Retina (tissue), 1 donor: Measurements from ENCODE around the gene FGF2.
"Not testable (repeated sequence)": the region's sequence is repeated elsewhere in the genome, so short reads cannot be mapped to it uniquely, and the experiment has no call there.

ENCODE experiments used
- DNase-seq: peaks from one replicate; pipeline ENCODE4 v3.0.0-alpha.2; 2016

Gene FGF2

DNA sequence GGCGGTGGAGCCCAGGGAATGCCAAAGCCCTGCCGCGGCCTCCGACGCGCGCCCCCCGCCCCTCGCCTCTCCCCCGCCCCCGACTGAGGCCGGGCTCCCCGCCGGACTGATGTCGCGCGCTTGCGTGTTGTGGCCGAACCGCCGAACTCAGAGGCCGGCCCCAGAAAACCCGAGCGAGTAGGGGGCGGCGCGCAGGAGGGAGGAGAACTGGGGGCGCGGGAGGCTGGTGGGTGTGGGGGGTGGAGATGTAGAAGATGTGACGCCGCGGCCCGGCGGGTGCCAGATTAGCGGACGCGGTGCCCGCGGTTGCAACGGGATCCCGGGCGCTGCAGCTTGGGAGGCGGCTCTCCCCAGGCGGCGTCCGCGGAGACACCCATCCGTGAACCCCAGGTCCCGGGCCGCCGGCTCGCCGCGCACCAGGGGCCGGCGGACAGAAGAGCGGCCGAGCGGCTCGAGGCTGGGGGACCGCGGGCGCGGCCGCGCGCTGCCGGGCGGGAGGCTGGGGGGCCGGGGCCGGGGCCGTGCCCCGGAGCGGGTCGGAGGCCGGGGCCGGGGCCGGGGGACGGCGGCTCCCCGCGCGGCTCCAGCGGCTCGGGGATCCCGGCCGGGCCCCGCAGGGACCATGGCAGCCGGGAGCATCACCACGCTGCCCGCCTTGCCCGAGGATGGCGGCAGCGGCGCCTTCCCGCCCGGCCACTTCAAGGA, at the start of gene FGF2:
Gene FGF2, plus strand, starts transcription at position 279 of the 705 bp plus-strand sequence. Its CDS starts 344 bp downstream, at position 623.
- DNase-seq = peak; percentile 76

DNA sequence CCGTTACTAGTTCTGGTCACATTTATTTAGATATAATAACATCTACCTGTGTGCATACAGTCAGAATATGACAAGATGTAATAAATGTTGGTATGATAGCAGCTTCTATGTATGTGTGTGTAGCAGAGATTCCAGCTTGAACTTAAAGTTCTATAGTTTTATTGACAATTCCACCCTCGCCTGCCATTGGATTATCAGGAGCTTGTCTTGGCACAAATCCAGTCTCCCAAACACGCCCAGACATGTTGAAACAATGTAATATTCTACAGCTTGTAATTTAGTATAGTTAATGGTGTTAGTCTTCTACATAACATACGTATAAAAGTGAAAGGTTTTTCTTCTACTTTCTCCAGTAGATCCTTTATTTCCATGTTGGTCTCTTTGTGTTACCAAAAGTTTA, 49.7 kb upstream of the FGF2 start:
- no peak for DNase-seq

DNA sequence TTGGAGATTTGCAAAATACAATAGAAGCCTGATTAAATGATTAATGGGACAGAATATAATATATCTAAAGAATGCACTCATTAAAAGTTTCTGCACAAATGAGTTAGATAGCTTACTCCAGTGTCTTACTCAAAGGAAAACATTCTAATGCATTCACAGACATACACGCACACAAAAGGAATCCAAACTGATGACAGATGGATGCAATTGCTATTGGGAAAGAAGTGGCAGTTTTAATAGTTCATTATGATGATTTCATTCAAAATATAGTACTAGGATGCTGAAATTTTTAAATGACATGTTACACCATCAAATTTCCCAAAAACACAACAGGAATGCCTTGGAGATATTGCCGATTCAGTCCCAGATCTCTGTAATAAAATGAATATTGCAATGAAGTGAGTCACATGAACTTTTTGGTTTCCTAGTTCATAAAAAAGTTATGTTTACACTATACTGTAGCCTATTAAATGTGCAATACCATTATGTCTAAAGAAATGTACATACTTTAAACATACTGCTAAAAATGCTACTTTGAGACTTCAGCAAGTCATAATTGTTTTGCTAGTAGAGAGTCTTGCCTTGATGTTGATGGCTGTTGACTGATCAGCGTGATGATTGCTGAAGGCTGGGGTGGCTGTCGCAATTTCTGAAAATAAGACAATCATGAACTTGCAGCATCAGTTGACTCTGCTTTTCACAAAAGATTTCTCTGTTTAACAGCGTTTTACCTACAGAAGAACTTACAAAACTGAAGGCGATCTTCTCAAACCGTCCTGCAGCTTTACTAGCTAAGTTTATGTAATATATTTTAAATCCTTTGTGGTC, 48.6 kb upstream of the FGF2 start:
- peak; percentile 36 for DNase-seq

DNA sequence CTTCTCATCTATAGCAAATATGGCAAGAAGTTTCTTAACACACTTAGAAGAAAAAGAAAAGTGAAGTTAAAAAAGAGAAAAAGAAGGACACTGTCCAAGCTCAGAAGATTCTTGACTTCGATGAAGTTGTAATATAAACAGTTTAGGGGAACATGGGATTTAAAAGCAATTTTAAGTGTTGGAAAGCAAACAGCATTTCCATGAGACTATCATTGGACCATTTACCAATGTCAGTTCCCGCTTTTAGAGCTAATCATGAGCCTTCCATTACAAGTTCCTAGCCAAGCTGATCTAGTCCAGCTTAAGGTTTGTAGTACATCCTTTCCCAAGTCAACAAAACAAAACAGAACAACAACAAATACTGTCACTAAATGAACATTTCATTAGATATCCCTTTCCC, 45.1 kb upstream of the FGF2 start:
- DNase-seq = no peak

DNA sequence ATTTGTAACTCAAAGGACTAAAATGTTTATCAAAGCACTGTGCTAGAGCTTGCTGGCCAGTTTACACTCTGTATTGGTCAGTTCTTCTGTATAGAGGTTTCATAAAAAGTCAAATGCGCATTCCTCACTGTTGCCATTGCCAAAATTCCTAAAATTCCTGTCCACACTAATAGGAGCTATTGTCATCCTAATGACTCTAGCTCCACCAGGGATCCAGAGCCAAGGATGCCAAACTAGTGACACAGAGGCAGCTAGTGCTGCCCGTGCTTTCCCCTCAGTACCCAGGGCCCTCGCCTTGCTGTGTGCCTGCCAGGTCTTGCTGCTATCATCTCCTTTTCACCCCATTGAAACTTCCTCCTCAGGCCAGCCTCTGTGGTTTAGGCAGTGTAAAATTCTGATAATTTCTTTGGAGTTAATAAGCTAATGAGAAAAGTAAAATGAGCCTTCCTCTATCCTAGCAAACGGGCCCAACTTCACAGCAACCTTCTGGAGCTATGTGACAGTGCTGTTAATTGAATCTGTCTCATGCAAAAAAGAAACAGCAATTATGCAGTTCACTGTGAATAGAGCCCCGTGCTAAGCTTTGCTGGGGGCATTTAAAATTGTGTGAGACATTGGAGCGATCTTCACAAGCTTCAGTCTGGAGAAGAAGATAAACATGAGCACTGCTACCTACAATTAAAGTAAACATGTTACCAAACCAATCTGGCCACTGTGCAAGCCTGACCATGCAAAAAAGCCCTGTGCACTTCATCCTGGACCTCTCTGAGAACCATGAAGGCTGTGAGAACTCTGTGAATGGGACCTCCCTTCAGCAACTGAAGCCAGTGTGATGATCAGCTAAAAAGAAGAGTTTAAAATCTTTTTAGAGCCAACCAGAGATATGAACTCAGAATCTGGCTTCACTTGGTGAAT, 43.1 kb upstream of the FGF2 start:
- DNase-seq = peak; percentile 51

DNA sequence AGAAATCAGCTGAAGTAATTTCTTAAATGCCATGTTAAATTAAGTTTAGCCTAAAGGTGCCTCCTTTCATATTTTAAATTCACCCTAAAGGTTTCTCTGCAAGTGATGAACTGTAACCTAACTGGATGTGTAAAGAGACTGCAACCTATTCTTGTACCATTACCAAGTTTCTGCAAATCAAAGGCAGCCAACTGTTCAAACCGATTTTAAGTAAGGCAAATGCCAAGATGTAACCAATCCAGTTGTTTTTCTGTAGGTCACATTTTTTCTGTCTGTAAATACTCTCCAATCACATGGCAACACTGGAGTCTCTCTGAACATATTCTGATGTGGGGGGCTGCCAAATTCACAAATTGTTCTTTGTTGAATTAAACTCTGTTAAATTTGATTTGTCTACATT, 42.4 kb upstream of the FGF2 start:
- DNase-seq = no peak

DNA sequence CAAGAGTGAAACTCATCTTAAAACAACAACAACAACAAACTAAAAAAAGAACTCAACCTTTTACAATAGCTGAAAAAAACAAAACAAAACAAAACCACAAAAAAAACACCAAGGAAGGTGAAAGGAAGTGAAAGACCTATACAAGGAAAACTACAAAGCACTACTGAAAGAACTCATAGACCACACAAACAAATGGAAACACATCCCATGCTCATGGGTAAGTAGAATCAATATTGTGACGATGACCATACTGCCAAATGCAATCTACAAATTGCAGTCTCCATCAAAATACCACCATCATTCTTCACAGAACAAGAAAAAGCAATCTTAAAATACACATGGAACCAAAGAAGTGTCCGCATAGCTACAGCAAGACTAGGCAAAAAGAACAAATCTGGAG, 41.5 kb upstream of the FGF2 start:
- DNase-seq = no peak

DNA sequence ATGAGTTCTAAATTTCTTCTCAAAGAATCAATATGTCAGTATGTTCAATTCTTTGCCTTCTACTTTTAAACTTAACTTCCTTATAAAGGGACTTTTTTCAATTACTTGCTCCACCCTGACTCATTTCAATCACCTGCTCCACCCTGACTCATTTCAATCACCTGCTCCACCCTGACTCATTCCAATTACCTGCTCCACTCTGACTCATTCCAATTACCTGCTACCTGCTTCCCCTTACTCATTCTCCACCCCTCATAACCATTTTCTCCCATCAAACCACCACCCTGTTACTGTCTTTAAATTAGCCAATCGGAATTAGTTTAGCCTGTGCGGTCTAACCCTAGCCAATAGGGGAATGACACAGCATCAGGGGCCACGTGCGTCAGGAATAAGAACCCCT, 40.3 kb upstream of the FGF2 start:
- DNase-seq = not testable (repeated sequence)

DNA sequence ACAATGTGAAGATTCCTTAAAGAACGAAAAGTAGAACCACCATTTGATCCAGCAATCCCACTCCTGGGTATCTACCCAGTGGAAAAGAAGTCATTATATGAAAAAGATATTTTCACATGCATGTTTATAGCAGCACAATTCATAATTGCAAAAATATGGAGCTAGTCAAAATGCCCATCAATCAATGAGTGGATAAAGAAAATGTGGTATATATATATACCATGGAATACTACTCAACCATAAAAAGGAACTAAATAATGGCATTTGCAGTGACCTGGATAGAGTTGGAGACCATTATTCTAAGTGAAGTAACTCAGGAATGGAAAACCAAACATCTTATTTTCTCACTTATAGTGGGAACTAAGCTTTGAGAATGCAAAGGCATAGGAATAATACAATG, 39.7 kb upstream of the FGF2 start:
- DNase-seq = not testable (repeated sequence)

DNA sequence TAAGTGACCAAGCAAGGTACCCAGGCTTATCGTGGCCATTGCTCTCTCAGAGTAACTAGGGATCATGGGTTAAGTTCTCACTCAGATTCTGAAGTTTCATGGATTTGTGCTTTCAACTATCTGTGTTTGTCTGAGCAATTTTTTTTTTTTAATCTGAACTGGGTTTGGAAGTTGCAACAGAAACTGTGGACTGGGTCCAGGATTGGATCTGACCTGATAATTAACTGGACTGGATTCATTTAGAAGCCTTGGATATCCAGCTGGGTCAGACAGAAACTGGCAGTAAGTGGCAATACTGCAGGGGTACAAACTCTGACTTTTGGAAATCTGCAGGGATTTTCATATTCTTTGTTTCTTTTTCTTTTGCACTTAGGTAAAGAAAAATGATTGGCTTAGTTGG, 38.7 kb upstream of the FGF2 start:
- DNase-seq = no peak

DNA sequence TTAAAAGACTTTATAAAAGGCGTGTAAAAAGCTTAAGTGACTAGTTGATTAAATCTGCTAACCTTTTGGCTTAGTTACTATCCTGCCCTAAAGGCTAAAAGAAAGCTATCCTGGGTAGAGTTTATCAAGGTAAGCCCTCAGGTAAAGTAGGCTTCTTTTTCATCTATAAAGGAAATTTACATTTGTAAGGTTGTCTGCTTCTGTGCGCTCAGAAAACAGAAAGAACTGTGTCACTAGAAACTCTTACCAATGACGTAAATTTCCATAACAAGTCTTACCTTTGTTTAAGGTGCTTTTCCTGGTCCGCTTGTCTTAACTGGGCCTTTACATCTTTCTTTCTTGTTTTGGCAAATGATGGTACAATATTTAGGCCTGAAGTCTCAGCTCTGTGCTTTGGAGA, 37.7 kb upstream of the FGF2 start:
- no peak for DNase-seq

DNA sequence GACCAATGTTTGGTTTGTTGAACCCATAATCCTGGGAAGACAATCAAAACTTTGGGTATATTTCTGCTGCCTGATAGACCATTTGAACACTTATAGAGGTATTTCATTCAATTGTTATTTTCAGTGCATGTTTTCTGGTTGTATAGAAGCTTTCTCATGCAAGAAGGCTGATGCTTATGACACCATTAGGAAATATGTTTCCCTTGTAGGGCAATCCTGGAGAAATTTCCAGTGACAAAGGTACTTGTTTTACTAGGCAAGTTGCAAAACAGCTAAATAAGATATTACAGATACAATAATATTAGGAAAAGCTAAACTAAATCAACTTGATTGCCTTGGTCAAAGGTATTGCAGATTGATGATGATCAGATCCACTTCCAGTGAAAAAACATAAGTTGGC, 32.8 kb upstream of the FGF2 start:
- DNase-seq = no peak

DNA sequence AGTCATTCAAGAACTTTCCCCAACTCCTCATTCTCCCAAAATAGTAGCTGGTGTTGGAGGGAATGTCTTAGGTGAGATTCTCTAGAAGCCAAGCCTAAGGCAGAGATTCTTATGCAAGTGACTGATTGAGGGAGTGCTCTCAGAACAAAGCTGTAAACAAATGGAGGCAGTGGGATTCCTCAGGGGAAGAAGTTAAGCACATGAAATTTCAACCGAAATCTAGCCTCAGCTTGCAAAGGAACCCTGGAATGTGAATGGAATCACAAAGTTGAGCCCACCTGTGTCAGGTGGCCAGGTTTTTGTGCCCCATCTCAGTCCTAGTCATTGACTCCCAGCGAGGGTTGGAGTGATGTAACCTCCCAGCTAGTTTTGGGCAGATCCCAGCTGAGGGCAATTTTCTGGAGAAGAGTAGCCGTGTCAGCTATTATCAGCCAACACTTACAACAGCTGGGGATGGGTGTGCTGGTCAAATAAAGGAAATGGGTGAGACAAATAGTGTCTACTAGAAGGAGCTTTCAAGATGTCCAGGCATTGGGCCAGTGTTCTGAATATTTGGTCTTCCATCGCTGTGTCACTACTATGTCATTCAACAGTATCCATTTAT, 29.7 kb upstream of the FGF2 start:
- no peak for DNase-seq

DNA sequence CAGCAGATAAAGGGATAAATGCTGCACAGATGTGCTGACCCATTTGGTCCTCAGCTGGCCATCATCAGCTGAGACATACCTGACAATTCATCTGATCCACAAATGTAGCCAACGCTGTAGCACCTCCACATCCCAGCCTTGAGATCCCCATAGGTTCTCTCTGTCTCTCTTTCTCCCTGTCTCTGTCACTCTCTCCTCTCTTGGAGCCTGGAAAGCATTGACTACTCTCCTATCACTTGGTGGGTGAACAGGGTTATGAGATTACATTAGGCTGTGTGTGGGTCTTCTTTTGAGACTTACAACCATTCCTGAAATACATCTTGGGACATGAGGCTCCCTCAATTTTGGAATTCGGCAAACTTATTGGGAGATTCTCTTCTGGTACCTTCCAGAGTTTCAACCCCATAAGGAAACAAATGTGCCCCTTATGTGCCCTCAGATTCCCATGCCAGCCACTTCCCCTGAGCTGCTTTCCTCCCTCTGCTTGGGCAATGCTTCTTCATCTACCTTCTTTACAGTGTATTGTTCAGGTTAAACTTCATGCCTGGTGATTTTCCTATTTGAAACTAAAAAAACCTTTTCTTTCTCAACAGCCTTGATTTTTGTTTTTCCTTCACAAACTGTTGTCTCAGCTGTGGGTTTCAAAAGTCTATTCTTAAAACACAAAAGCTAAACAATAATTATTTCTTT, 29.1 kb upstream of the FGF2 start:
- DNase-seq = no peak

DNA sequence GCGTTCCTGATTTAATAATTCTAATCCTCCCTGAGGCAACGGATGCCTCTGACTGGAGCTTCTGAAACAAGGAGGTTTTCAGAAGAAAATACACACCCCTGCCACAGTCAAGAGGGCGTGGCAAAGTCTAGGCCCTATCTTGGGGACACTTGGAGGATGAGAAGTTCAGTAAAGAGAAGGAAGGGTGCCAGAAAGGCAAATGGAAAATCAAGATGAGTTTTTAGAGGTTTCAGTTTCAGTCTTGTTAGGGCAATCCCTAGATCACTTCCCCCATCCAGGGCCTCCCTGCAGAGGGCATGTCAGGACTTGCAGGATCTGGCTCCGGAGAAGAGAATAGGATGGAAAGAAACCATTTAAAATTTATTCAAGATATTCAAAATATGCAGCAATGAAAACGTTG, 28.5 kb upstream of the FGF2 start:
- DNase-seq = no peak

DNA sequence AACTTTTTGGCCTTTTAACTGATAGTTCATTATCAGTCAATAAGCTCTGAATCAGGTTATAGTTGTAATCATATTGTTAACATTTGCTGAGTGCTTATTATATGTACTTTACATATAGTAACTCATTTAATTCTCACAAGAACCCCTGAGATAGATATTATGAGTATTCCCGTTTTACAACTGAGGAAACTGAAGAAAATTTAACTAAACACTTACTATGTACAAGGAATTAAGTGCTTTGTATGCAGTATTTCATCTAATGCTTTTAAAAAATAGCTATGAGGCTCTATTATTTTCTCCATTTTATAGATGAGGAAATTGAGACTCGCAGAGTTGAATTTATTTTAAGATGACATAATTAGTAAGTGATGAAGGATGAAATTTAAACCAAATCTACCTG, 27.7 kb upstream of the FGF2 start:
- no peak for DNase-seq

DNA sequence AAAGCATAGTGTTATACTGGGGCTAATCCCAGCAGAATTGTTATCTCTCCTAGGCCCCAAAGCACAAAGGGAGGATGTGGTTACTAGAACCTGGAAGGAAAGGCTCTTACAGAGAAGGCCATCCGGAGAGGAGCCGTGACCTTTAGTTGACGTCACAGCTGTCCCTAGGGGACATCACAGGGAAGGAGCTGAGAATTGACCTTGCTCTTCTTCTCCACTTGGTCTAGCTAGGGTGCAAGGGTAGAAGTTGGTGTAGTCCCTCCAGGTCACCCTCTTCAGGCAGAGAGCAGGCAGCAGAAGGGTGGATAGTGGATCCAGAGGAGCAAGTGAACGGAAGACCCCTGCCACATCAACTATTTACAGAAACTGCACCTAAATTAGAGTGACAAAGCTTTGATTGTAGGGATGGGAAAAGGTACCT, 22.8 kb upstream of the FGF2 start:
- DNase-seq = no peak

DNA sequence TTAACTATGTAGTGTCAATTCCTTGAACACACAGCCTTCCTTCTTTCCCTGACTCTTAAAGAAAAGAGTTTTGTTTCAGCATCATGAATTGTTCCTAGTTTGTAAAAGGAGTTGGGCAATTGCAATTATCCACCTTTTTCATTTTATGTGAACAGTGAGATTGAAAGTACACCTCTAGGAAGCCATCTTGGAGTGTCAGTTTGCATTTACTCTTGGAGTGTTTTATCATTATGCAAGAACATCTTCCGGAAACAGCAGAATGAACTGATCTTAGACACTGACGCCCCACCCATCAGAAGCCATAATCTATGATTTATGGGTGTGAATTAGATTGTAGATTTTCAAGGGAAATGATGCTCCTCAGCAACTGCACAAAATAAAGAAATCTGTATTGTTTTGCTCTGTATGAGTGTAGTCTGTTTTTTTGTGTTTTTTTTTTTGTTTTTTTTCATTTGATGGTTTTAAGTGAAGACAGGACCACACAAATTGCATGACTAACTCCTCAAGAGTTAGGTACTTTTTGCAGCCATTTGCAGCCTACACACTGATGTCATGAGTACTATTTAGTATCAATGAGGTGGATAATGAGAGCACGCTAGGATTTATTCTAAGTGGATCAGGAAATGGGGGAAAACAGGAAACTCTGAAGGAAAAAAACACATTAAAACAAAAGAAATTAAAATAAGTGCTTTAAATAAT, 19.5 kb upstream of the FGF2 start:
- no peak for DNase-seq

DNA sequence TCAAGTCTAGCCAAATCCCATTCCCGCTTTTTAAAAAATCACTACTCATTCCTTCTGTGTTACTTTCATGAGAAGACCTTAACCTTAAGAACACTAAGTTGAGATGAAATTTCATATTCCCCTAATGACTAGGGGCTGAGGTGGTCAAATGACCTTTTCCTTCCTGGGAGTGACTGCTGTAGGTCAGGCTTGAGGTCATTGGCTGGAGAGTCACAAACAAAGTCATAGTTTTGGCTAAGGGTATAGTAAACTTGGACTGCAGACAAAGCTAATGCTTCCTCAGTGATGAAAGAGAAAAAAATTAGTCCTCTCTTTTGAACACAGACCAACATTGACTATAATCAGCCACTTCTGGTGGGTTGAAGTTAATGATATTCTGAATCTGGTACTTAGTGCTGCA, 16.0 kb upstream of the FGF2 start:
- DNase-seq = no peak

DNA sequence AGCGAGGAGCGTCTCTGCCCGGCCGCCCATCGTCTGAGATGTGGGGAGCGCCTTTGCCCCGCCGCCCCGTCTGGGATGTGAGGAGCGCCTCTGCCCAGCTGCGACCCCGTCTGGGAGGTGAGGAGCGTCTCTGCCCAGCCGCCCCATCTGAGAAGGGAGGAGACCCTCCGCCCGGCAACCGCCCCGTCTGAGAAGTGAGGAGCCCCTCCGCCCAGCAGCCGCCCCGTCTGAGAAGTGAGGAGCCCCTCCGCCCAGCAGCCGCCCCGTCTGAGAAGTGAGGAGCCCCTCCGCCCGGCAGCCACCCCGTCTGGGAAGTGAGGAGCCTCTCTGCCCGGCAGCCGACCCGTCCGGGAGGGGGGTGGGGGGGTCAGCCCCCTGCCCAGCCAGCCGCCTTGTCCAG, 14.8 kb upstream of the FGF2 start:
- not testable (repeated sequence) for DNase-seq

DNA sequence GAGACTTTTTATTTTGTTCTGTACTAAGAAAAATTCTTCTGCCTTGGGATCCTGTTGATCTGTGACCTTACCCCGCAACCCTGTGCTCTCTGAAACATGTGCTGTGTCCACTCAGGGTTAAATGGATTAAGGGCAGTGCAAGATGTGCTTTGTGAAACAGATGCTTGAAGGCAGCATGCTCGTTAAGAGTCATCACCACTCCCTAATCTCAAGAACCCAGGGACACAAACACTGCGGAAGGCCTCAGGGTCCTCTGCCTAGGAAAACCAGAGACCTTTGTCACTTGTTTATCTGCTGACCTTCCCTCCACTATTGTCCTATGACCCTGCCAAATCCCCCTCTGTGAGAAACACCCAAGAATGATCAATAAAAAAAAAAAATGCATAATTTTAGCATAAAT, 13.8 kb upstream of the FGF2 start:
- not testable (repeated sequence) for DNase-seq

DNA sequence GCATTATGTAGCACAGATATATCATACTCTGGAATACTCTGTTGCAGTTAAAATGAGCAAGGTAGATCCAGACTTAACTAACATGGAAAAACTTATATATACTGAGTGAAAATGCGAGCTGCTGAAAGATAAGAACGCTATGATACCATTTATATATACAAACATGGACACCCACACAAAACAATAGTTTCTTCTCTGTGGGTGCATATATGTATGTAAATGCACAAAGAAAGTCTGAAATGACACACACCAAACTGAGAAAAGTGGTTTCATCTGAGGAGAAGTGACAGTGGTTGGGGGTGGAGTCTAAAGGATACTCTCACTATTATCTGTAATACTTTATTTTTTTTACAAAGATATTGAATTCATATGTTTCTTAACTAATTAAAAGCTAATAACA, 12.2 kb upstream of the FGF2 start:
- DNase-seq = no peak
